Measurements from ENCODE around the gene PLXNC1.

Gene PLXNC1

GRCh38 chr12:94340573-94340972 lies 192.2 kb downstream of the PLXNC1 start:
- DNase-seq (ENCODE audit: low read depth), result no peak

GRCh38 chr12:94353130-94353529 lies 204.8 kb downstream of the PLXNC1 start:
- no peak for DNase-seq (ENCODE audit: low read depth)
